GM19463 (cell line): Measurements from ENCODE around the gene MVP.

Experiments
- ATAC-seq: cut with Tn5 transposase; IDR thresholded peaks from one replicate; pipeline ENCODE4 v1.9.1; 2021; ENCODE audit warnings: mild to moderate bottlenecking, moderate library complexity; ENCODE audit not compliant: unreplicated experiment

Gene MVP

DNA sequence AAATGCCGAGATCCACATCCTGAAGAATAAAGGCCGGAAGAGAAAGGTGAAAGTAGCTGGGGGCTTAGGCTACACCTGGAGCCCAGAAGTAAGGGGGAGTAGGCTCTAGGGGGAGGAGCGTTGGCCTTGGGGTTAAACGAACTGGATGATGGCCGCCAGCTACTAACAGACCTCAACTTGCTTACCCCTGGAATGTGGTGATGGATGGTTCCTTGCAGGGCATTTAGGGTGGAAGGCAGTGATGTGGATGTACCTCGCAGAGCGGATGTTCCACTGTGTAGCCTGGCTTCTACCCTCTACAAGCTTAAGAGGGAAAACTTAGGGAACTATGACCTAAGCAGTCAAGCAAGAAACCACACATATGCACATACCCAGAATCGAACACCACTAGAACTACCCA lies 16.2 kb upstream of the MVP start:
- ATAC-seq, result no peak

DNA sequence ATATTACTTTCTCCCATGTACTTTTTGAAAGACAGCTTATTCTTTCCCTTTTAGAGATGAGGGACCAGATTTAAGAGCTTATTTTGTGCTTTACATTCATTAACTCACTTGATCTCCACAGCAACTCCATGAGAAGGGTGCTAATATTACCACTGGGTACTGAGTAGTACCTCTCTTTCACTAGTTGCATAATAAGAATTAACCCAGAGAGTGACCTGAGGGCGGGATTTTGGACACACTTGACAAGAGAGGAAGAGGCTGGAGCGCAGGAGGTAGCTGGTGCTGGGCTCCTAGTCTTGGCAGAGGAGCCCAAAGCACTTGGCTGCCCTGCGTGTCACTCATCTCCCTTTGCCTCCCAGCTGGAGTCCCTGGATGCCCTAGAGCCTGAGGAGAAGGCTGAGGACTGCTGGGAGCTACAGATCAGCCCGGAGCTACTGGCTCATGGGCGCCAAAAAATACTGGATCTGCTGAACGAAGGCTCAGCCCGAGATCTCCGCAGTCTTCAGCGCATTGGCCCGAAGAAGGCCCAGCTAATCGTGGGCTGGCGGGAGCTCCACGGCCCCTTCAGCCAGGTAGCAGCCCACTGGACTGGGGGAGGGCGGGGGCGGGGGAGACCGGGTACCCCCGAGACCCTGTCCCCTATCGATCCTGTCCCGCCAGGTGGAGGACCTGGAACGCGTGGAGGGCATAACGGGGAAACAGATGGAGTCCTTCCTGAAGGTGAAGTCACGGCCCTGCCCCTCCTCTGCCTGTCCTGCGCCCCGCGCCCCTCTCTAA lies 15.6 kb upstream of the MVP start:
- ATAC-seq, result no peak

GRCh38 chr16:29805232-29806098 lies 14.8 kb upstream of the MVP start:
- peak; percentile 50 for ATAC-seq

- ATAC-seq, result no peak
Measured at GRCh38 chr16:29806099-29806579, 14.1 kb upstream of the MVP start, which contains the start of gene MAZ. Gene MAZ, plus strand, starts transcription at chr16:29806529. Its CDS starts 173 bp downstream, at chr16:29806702.

GRCh38 chr16:29806641-29807425 lies 13.4 kb upstream of the MVP start:
- ATAC-seq, result no peak

DNA sequence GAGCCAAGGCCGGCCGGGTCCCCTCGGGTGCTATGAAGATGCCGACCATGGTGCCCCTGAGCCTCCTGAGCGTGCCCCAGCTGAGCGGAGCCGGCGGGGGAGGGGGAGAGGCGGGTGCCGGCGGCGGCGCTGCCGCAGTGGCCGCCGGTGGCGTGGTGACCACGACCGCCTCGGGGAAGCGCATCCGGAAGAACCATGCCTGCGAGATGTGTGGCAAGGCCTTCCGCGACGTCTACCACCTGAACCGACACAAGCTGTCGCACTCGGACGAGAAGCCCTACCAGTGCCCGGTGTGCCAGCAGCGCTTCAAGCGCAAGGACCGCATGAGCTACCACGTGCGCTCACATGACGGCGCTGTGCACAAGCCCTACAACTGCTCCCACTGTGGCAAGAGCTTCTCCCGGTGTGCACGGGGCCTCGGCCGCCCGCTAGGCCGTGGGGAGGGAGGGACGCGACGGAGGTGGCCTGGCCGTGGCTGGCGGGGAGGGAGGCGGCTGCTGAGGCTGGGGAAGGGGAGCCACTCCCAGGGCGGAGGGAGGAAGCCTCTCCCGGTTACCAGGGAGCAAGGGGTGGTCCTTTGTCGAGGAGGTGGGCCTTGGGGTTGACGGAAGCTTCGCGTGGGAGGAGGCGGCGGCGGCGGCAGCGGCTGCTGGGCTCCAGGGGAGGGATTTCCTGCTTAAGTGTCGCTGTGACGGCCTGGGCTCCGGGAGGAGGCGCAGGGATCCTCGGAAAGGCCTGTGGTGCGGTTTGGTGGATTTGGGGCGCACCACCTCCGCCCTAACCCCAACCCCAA lies 12.6 kb upstream of the MVP start:
- peak; percentile 24 for ATAC-seq

DNA sequence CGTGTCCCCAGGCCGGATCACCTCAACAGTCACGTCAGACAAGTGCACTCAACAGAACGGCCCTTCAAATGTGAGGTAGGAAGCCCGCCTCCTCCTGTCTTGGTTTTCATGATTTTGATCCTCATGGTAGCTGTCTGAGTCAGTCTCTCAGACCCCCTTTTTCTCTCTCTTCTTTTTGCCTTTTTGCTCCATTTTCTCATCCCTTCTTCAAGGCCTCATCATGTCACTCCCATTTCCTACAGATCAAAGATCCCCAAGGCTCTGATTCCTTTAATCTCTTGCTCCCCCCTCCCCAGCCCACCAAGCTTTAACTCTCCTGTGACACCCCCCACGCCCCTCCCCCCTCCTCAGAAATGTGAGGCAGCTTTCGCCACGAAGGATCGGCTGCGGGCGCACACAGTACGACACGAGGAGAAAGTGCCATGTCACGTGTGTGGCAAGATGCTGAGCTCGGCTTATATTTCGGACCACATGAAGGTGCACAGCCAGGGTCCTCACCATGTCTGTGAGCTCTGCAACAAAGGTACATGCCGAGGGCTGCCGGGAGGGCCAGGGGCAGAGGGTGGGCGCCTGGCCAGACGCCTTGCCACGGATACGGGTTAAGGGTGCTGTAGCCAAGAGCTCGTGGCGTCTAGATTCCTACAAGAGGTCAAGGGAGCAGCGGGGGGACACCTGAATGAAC lies 11.9 kb upstream of the MVP start:
- ATAC-seq, result no peak

- ATAC-seq, result no peak
Measured at GRCh38 chr16:29809031-29809747, 11.1 kb upstream of the MVP start.

GRCh38 chr16:29809850-29810698 lies 10.2 kb upstream of the MVP start:
- ATAC-seq, result no peak

DNA sequence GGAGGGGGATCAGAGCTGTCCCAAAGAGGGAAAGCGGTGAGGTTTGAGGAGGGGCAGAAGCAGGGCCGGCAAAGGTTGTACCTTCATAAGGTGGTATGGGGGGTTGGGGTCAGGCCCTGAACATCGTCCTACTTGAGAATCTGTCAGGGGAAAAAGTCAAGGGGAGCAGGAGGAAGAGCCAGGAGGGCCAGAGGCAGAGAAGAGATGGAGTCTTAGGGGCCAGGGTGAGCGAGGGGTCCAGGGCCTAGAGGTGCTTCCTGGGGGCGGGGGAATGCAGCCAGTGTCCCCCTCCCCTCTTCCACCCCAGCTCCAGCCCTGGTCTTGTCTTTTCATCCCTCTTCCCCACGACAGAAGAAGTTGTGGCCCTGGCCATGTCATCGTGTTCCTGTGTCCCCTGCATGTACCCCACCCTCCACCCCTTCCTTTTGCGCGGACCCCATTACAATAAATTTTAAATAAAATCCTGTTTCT lies 9.5 kb upstream of the MVP start:
- no peak for ATAC-seq

DNA sequence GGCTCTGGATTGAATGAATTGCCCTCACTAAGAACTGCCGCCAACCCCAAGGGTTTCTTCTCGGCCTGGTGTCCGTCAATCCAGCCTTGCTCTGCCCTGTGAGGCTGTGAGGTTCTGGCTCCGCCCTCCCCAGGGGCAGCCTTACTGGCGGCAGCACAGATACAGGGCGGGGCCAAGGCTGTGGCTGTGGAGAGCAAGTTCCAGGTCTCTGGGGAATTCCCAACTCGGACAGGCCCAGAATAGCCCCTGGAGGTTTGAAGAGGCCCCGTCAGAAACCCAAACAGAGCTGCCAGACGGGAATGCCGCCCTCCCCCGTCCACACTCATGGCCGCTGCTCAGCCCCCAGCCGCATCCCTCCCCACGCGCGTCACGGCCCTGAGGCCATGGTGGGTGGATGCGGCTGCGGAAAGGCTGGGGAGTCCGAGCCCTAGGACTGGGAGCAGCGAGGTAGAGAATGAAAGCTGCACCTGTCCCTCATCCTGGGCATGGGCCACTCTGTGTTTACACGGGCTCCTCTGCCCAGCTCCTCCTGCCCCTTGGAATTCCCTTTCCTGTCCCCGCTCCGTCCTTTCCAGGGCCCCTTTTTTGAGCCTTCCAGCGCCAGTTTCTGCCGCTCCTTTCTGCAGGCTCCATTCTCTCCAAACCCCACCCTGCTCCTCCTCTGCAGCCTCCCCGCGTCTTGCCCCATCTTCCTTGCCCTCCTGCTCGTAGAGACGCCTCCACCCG lies 8.9 kb upstream of the MVP start:
- peak; percentile 44 for ATAC-seq

DNA sequence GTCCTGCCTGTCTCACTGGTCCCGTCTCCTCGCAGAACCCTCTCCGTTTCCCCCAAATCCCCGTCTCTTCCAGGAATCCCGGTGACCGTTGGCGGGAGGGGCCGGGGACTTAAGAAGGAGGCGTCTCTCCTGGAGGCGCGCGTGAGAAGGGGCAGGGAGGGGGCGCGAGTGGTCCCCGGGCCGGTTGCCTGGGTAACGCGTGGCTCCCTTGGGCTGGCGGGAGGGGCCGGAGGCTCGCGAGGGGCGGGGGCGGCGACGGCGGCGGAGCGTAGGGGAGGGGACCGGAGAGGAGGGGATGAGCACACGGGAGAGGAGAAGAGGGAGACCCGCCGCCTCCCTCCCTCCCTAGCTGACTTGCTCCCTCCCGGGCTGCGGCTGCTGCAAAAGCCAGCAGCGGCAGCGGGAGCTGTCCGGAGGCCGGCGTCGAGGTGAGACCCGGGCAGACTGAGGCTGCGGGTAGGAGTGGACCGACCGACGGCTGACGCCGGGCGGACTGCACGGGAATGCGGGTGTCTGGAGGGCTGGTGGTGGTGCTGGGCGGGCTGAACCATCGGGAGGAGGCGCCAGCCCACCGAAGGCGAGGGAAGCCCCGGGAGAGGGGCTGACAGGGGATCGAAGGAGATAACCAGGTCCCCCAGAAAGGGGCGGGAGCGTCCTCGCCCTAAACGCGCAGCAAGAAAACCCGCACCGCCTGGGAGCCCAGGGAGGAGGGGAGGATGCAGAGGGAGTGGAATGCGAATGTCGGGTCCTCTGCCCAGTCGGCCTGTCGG lies 8.2 kb upstream of the MVP start, which contains the start of gene PRRT2:
Gene PRRT2 (plus strand): TSS at position 298 of the 770 bp plus-strand sequence. CDS start 862 bp downstream, outside the sequence.
- no peak for ATAC-seq

DNA sequence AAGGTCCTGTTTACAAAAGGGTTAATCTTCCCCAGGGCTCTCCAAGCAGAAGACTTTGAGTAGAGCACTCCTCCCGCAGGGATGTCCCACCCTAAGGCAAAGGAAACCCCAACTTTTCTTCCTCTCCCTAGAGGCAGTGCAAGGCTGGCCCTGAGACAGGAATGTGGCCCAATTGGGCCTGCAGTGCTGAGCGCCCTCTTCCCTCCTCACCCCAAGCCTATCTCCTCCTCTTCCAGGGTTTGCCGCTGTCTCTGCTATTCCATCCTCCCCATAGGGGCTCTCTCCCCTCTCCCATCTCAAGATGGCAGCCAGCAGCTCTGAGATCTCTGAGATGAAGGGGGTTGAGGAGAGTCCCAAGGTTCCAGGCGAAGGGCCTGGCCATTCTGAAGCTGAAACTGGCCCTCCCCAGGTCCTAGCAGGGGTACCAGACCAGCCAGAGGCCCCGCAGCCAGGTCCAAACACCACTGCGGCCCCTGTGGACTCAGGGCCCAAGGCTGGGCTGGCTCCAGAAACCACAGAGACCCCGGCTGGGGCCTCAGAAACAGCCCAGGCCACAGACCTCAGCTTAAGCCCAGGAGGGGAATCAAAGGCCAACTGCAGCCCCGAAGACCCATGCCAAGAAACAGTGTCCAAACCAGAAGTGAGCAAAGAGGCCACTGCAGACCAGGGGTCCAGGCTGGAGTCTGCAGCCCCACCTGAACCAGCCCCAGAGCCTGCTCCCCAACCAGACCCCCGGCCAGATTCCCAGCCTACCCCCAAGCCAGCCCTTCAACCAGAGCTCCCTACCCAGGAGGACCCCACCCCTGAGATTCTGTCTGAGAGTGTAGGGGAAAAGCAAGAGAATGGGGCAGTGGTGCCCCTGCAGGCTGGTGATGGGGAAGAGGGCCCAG lies 7.3 kb upstream of the MVP start:
- ATAC-seq, result no peak

- no peak for ATAC-seq
Measured at GRCh38 chr16:29813644-29814562, 6.4 kb upstream of the MVP start.
